IgD-negative memory B cell (primary cell): Measurements from ENCODE around the gene TOR2A. TPM values are rescaled to one million over a fixed set of nuclear protein-coding genes. Genes with fewer than 3 reads are reported as not detected.
"Not testable (repeated sequence)": the region's sequence is repeated elsewhere in the genome, so short reads cannot be mapped to it uniquely, and the experiment has no call there.

Experiments
- H3K27ac Mint-ChIP-seq, 3 donors: one replicate each; pipeline ENCODE4 v1.8.0; 2020 to 2022; ENCODE audit warnings: mild to moderate bottlenecking in 3 of 3, mixed read lengths in 3 of 3, moderate library complexity in 1 of 3
- H3K27me3 Mint-ChIP-seq: one replicate; pipeline ENCODE4 v1.8.0; 2021; ENCODE audit warnings: mixed read lengths
- H3K36me3 Mint-ChIP-seq: one replicate; pipeline ENCODE4 v1.8.0; 2020; ENCODE audit warnings: mild to moderate bottlenecking, mixed read lengths
- H3K4me1 Mint-ChIP-seq, 3 donors: one replicate each; pipeline ENCODE4 v1.8.0; 2020 to 2022; ENCODE audit warnings: mixed read lengths in 3 of 3, mild to moderate bottlenecking in 1 of 3
- H3K4me3 Mint-ChIP-seq, 4 donors: one replicate each; pipeline ENCODE4 v1.8.0; 2020 to 2022; ENCODE audit warnings: mild to moderate bottlenecking in 4 of 4, mixed read lengths in 4 of 4, moderate library complexity in 3 of 4
- H3K9me3 Mint-ChIP-seq, 3 donors: one replicate each; pipeline ENCODE4 v1.8.0; 2020 to 2021; ENCODE audit warnings: mixed read lengths in 3 of 3, mild to moderate bottlenecking in 1 of 3
- polyA plus RNA-seq: library from polyadenylated mRNA; unstranded; fragments of 300-500 nt; fragmentation: Illumina TruSeq; gene quantifications from one replicate; pipeline ENCODE4 v1.2.3, GENCODE V29; 2021

TOR2A gene
- polyA plus RNA-seq, result 22.4 TPM

- Mint-ChIP-seq H3K9me3 (no peaks in the 10 kb centered on the region), H3K27ac (peak within 1 kb of the TSS; percentile 96 to 99 (median 97)), H3K36me3 (no peaks in the 10 kb centered on the region), H3K27me3 (peaks cover 2% of the 10 kb centered on the region), H3K4me3 (peak within 1 kb of the TSS; percentile 90 to 96 (median 93)), H3K4me1 (peaks cover 3 to 11% (median 11%) of the 10 kb centered on the region in 3 donors)
Measured at GRCh38 chr9:127734747-127735529, at the start of gene TOR2A. TOR2A (minus strand) TSS chr9:127735294; CDS start chr9:127735270, 24 bp downstream.

GRCh38 chr9:127783111-127784008, 48.3 kb upstream of the TOR2A start:
- peaks cover 34 to 36% (median 35%) of the 10 kb centered on the region in 3 donors for H3K4me1 Mint-ChIP-seq
- H3K9me3 Mint-ChIP-seq, result no peaks in the 10 kb centered on the region
- H3K4me3 Mint-ChIP-seq, result peak overlapping the region; percentile 66 to 92 (median 88)
- H3K27me3 Mint-ChIP-seq, result no peaks in the 10 kb centered on the region
- no peaks in the 10 kb centered on the region for H3K36me3 Mint-ChIP-seq
- H3K27ac Mint-ChIP-seq, result peak overlapping the region; percentile 96 to 98 (median 97)

GRCh38 chr9:127781806-127782205, 46.7 kb upstream of the TOR2A start:
- Mint-ChIP-seq H3K9me3 (no peaks in the 10 kb centered on the region), H3K4me3 (peak overlapping the region in 1 of 4 donors; percentile 80), H3K27me3 (no peaks in the 10 kb centered on the region), H3K27ac (peak overlapping the region; percentile 40 to 98 (median 80)), H3K36me3 (no peaks in the 10 kb centered on the region), H3K4me1 (peaks cover 27 to 37% (median 32%) of the 10 kb centered on the region in 3 donors)

GRCh38 chr9:127780909-127781308, 45.8 kb upstream of the TOR2A start:
- not testable (repeated sequence) for H3K36me3 Mint-ChIP-seq, H3K9me3 Mint-ChIP-seq, H3K27me3 Mint-ChIP-seq
- Mint-ChIP-seq H3K4me1 (peaks cover 27 to 33% (median 32%) of the 10 kb centered on the region in 3 donors), H3K27ac (peak overlapping the region in 2 of 3 donors; percentile 59 to 98), H3K4me3 (peak overlapping the region in 1 of 4 donors; percentile 95)

- H3K36me3 Mint-ChIP-seq, result no peaks in the 10 kb centered on the region
- peak overlapping the region; percentile 95 to 98 (median 98) for H3K27ac Mint-ChIP-seq
- peak overlapping the region in 3 of 4 donors; percentile 60 to 99 (median 95) for H3K4me3 Mint-ChIP-seq
- no peaks in the 10 kb centered on the region for H3K9me3 Mint-ChIP-seq
- H3K27me3 Mint-ChIP-seq, result no peaks in the 10 kb centered on the region
- H3K4me1 Mint-ChIP-seq, result peaks cover 27 to 33% (median 32%) of the 10 kb centered on the region in 3 donors
Measured at GRCh38 chr9:127780126-127780885, 45.2 kb upstream of the TOR2A start.

- Mint-ChIP-seq H3K9me3 (no peaks in the 10 kb centered on the region), H3K27ac (peak overlapping the region; percentile 95 to 98 (median 98)), H3K27me3 (no peaks in the 10 kb centered on the region), H3K4me1 (peaks cover 25 to 31% (median 29%) of the 10 kb centered on the region in 3 donors), H3K4me3 (peak overlapping the region; percentile 93 to 100 (median 97)), H3K36me3 (no peaks in the 10 kb centered on the region)
Measured at GRCh38 chr9:127779136-127779981, 44.3 kb upstream of the TOR2A start.

GRCh38 chr9:127778280-127779135, 43.4 kb upstream of the TOR2A start, which contains the start of gene SH2D3C:
SH2D3C (minus strand) TSS chr9:127778666; CDS start chr9:127778627, 39 bp downstream.
- no peaks in the 10 kb centered on the region for H3K27me3 Mint-ChIP-seq
- H3K36me3 Mint-ChIP-seq, result no peaks in the 10 kb centered on the region
- H3K4me1 Mint-ChIP-seq, result peaks cover 20 to 30% (median 25%) of the 10 kb centered on the region in 3 donors

GRCh38 chr9:127777368-127777980, 42.4 kb upstream of the TOR2A start:
- H3K4me3 Mint-ChIP-seq, result peak overlapping the region; percentile 93 to 100 (median 97)
- peaks cover 2% of the 10 kb centered on the region for H3K36me3 Mint-ChIP-seq
- H3K9me3 Mint-ChIP-seq, result no peaks in the 10 kb centered on the region
- H3K4me1 Mint-ChIP-seq, result peaks cover 14 to 21% (median 15%) of the 10 kb centered on the region in 3 donors
- H3K27ac Mint-ChIP-seq, result peak overlapping the region; percentile 93 to 98 (median 98)
- no peaks in the 10 kb centered on the region for H3K27me3 Mint-ChIP-seq

More at GRCh38 chr9:127778280-127779135, 43.4 kb upstream of the TOR2A start, which contains the start of gene SH2D3C:
- peak within 1 kb of the TSS; percentile 93 to 100 (median 97) for H3K4me3 Mint-ChIP-seq
- peak within 1 kb of the TSS; percentile 95 to 98 (median 98) for H3K27ac Mint-ChIP-seq
- no peaks in the 10 kb centered on the region for H3K9me3 Mint-ChIP-seq

GRCh38 chr9:127776924-127777289, 41.8 kb upstream of the TOR2A start:
- Mint-ChIP-seq H3K36me3 (peaks cover 2% of the 10 kb centered on the region), H3K4me3 (peak overlapping the region; percentile 93 to 100 (median 97)), H3K27ac (peak overlapping the region; percentile 88 to 98 (median 93)), H3K27me3 (no peaks in the 10 kb centered on the region), H3K4me1 (peaks cover 14 to 22% (median 15%) of the 10 kb centered on the region in 3 donors), H3K9me3 (no peaks in the 10 kb centered on the region)

- Mint-ChIP-seq H3K36me3 (peaks cover 2% of the 10 kb centered on the region), H3K4me3 (peak overlapping the region; percentile 93 to 100 (median 97)), H3K4me1 (peaks cover 10 to 26% (median 18%) of the 10 kb centered on the region in 3 donors), H3K27me3 (no peaks in the 10 kb centered on the region), H3K27ac (peak overlapping the region; percentile 88 to 98 (median 93)), H3K9me3 (no peaks in the 10 kb centered on the region)
Measured at GRCh38 chr9:127776195-127776923, 41.3 kb upstream of the TOR2A start.

- Mint-ChIP-seq H3K4me3 (peak overlapping the region in 2 of 4 donors; percentile 59 to 63), H3K4me1 (peaks cover 14 to 36% (median 32%) of the 10 kb centered on the region in 3 donors), H3K9me3 (no peaks in the 10 kb centered on the region), H3K36me3 (peaks cover 2% of the 10 kb centered on the region), H3K27me3 (no peaks in the 10 kb centered on the region), H3K27ac (peak overlapping the region in 1 of 3 donors; percentile 53)
Measured at GRCh38 chr9:127773981-127774380, 38.9 kb upstream of the TOR2A start.

- H3K9me3 Mint-ChIP-seq, result no peaks in the 10 kb centered on the region
- peaks cover 3% of the 10 kb centered on the region for H3K36me3 Mint-ChIP-seq
- peak overlapping the region in 1 of 3 donors; percentile 75 for H3K27ac Mint-ChIP-seq
- peak overlapping the region in 1 of 4 donors; percentile 91 for H3K4me3 Mint-ChIP-seq
- H3K27me3 Mint-ChIP-seq, result no peaks in the 10 kb centered on the region
- H3K4me1 Mint-ChIP-seq, result peaks cover 19 to 40% (median 34%) of the 10 kb centered on the region in 3 donors
Measured at GRCh38 chr9:127773272-127773671, 38.2 kb upstream of the TOR2A start.
